HEK293 (cell line): ENCODE results near the gene CCDC87.

ENCODE experiments used
- BCL11B ChIP-seq: fragments of 450-650 bp; formaldehyde crosslinking; IDR thresholded peaks from 2 replicates; pipeline ENCODE4 v1.5.1; 2016; ENCODE audit warnings: low read depth, missing biosample characterization, missing genetic modification characterization
- EGR2 ChIP-seq: fragments of 450-650 bp; formaldehyde crosslinking; IDR thresholded peaks from 2 replicates; pipeline ENCODE4 v1.5.1; 2016; ENCODE audit warnings: low read depth, missing biosample characterization, missing genetic modification characterization
- GLI2 ChIP-seq: fragments of 450-650 bp; formaldehyde crosslinking; IDR thresholded peaks from 2 replicates; pipeline ENCODE4; 2017; ENCODE audit warnings: missing biosample characterization, missing genetic modification characterization, low read depth, borderline replicate concordance
- GLI4 ChIP-seq: fragments of 450-650 bp; formaldehyde crosslinking; IDR thresholded peaks from 2 replicates; pipeline ENCODE4 v1.5.1; 2016; ENCODE audit warnings: missing biosample characterization, missing genetic modification characterization
- IKZF3 ChIP-seq: fragments of 450-650 bp; IDR thresholded peaks from 2 replicates; pipeline ENCODE4 v1.5.0; 2018; ENCODE audit warnings: missing biosample characterization, mild to moderate bottlenecking, missing genetic modification characterization, moderate library complexity
- KLF1 ChIP-seq: fragments of 450-650 bp; formaldehyde crosslinking; IDR thresholded peaks from 2 replicates; pipeline ENCODE4 v1.5.1; 2016; ENCODE audit warnings: missing biosample characterization, missing genetic modification characterization
- SP2 ChIP-seq: fragments of 450-650 bp; formaldehyde crosslinking; IDR thresholded peaks from 2 replicates; pipeline ENCODE4 v1.5.1; 2016; ENCODE audit warnings: missing biosample characterization, missing genetic modification characterization
- TRIM28 ChIP-seq: IDR thresholded peaks from 2 replicates; pipeline ENCODE4 v1.6.1; 2011; ENCODE audit warnings: low read length, control low read depth, borderline replicate concordance
- ZBTB20 ChIP-seq: fragments of 450-650 bp; formaldehyde crosslinking; IDR thresholded peaks from 2 replicates; pipeline ENCODE4 v1.5.1; 2016; ENCODE audit warnings: missing biosample characterization, missing genetic modification characterization
- ZBTB21 ChIP-seq: fragments of 450-650 bp; formaldehyde crosslinking; IDR thresholded peaks from 2 replicates; pipeline ENCODE4 v1.5.1; 2017; ENCODE audit warnings: missing biosample characterization, missing genetic modification characterization
- ZBTB8A ChIP-seq: fragments of 450-650 bp; formaldehyde crosslinking; IDR thresholded peaks from 2 replicates; pipeline ENCODE4 v1.5.1; 2016; ENCODE audit warnings: missing biosample characterization, missing genetic modification characterization
- ZNF112 ChIP-seq: fragments of 450-650 bp; formaldehyde crosslinking; IDR thresholded peaks from 2 replicates; pipeline ENCODE4 v1.5.0; 2017; ENCODE audit warnings: missing biosample characterization, missing genetic modification characterization
- ZNF155 ChIP-seq: fragments of 450-650 bp; formaldehyde crosslinking; IDR thresholded peaks from 2 replicates; pipeline ENCODE4 v1.5.1; 2016; ENCODE audit warnings: missing biosample characterization, missing genetic modification characterization
- ZNF16 ChIP-seq: fragments of 450-650 bp; formaldehyde crosslinking; IDR thresholded peaks from 2 replicates; pipeline ENCODE4 v1.5.1; 2016; ENCODE audit warnings: low read depth, missing biosample characterization, missing genetic modification characterization
- ZNF23 ChIP-seq: fragments of 450-650 bp; formaldehyde crosslinking; IDR thresholded peaks from 2 replicates; pipeline ENCODE4 v1.5.1; 2016; ENCODE audit warnings: missing biosample characterization, missing genetic modification characterization, borderline replicate concordance
- ZNF239 ChIP-seq: fragments of 450-650 bp; formaldehyde crosslinking; IDR thresholded peaks from 2 replicates; pipeline ENCODE4 v1.5.1; 2016; ENCODE audit warnings: missing biosample characterization, missing genetic modification characterization
- ZNF324 ChIP-seq: fragments of 450-650 bp; formaldehyde crosslinking; IDR thresholded peaks from 2 replicates; pipeline ENCODE4 v1.5.1; 2016; ENCODE audit warnings: missing biosample characterization, missing genetic modification characterization
- ZNF37A ChIP-seq: fragments of 450-650 bp; IDR thresholded peaks from 2 replicates; pipeline ENCODE4 v1.5.1; 2018; ENCODE audit warnings: missing biosample characterization, missing genetic modification characterization
- ZNF433 ChIP-seq: fragments of 450-650 bp; formaldehyde crosslinking; IDR thresholded peaks from 2 replicates; pipeline ENCODE4 v1.5.1; 2016; ENCODE audit warnings: missing biosample characterization, missing genetic modification characterization, low read depth
- ZNF600 ChIP-seq: fragments of 450-650 bp; formaldehyde crosslinking; IDR thresholded peaks from 2 replicates; pipeline ENCODE4 v1.5.1; 2016; ENCODE audit warnings: missing biosample characterization, missing genetic modification characterization
- ZNF610 ChIP-seq: fragments of 450-650 bp; formaldehyde crosslinking; IDR thresholded peaks from 2 replicates; pipeline ENCODE4 v1.5.1; 2016; ENCODE audit warnings: missing biosample characterization, missing genetic modification characterization, borderline replicate concordance
- ZNF629 ChIP-seq: fragments of 450-650 bp; formaldehyde crosslinking; IDR thresholded peaks from 2 replicates; pipeline ENCODE4 v1.5.1; 2017; ENCODE audit warnings: missing biosample characterization, missing genetic modification characterization
- ZNF701 ChIP-seq: fragments of 450-650 bp; formaldehyde crosslinking; IDR thresholded peaks from 2 replicates; pipeline ENCODE4 v1.5.1; 2016; ENCODE audit warnings: missing biosample characterization, missing genetic modification characterization
- ZNF747 ChIP-seq: fragments of 450-650 bp; formaldehyde crosslinking; IDR thresholded peaks from 2 replicates; pipeline ENCODE4 v1.5.1; 2016; ENCODE audit warnings: missing biosample characterization, missing genetic modification characterization
- ZNF76 ChIP-seq: fragments of 450-650 bp; formaldehyde crosslinking; IDR thresholded peaks from 2 replicates; pipeline ENCODE4; 2016; ENCODE audit warnings: low read depth, missing biosample characterization, missing genetic modification characterization, borderline replicate concordance
- ZNF791 ChIP-seq: fragments of 450-650 bp; formaldehyde crosslinking; IDR thresholded peaks from 2 replicates; pipeline ENCODE4 v1.5.1; 2016; ENCODE audit warnings: missing biosample characterization, missing genetic modification characterization
- ZXDB ChIP-seq: fragments of 450-650 bp; formaldehyde crosslinking; IDR thresholded peaks from 2 replicates; pipeline ENCODE4 v1.5.1; 2016; ENCODE audit warnings: missing biosample characterization, missing genetic modification characterization
- TF ChIP-seq, protein P1 (sequence below): fragments of 450-650 bp; formaldehyde crosslinking; IDR thresholded peaks from 2 replicates; pipeline ENCODE4 v1.5.1; 2016; ENCODE audit warnings: missing biosample characterization, missing genetic modification characterization
- TF ChIP-seq, protein P2 (sequence below): fragments of 450-650 bp; formaldehyde crosslinking; IDR thresholded peaks from 2 replicates; pipeline ENCODE4 v1.5.1; 2016; ENCODE audit warnings: missing biosample characterization, missing genetic modification characterization
- TF ChIP-seq, protein P3 (sequence below): fragments of 450-650 bp; formaldehyde crosslinking; IDR thresholded peaks from 2 replicates; pipeline ENCODE4 v1.5.1; 2016; ENCODE audit warnings: missing biosample characterization, missing genetic modification characterization
- TF ChIP-seq, protein P4 (sequence below): fragments of 450-650 bp; formaldehyde crosslinking; optimal IDR thresholded peaks from 2 replicates; pipeline ENCODE3; 2016; ENCODE audit warnings: missing biosample characterization, mild to moderate bottlenecking, missing genetic modification characterization
- TF ChIP-seq, protein P5 (sequence below): fragments of 450-650 bp; formaldehyde crosslinking; IDR thresholded peaks from 2 replicates; pipeline ENCODE4 v1.5.1; 2016; ENCODE audit warnings: missing biosample characterization, missing genetic modification characterization
- TF ChIP-seq, protein P6 (sequence below): fragments of 450-650 bp; formaldehyde crosslinking; IDR thresholded peaks from 2 replicates; pipeline ENCODE4 v1.5.1; 2017; ENCODE audit warnings: missing biosample characterization, missing genetic modification characterization

CCDC87 gene

DNA sequence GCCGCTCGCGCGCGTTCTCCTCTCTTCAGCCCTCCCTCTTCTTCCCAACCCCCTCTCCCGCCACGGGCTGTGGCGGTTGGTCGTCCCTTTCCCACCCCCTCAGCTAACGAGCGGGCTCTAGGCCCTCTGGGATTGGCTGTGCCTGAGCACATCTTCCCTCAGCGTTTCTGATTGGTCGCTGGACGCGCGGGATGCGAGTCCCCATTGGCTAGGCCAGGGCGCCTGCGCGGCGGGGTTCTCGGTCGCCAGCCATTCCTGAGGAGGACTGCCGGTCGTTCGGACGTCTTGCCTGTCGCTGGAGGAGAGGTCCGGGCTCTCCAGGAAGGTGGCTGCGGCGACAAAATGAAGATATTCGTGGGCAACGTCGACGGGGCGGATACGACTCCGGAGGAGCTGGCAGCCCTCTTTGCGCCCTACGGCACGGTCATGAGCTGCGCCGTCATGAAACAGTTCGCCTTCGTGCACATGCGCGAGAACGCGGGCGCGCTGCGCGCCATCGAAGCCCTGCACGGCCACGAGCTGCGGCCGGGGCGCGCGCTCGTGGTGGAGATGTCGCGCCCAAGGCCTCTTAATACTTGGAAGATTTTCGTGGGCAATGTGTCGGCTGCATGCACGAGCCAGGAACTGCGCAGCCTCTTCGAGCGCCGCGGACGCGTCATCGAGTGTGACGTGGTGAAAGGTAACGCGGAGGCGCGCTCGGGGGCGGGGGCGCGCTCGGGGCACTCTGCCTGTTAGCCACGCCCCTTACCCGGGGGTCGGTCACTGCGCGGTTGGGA lies 23.7 kb upstream of the CCDC87 start, which contains the start of gene RBM14 (continued):
- TF ChIP-seq ZNF433 (no peak), IKZF3 (tag by site-specific recombination) (no peak; the same call in 1 of the 2 replicates), ZXDB (tag by site-specific recombination) (peak; percentile 44), ZNF791 (tag by site-specific recombination) (no peak), BCL11B (no peak), ZNF600 (tag by site-specific recombination) (peak; percentile 88), GLI2 (tag by site-specific recombination) (no peak), KLF1 (peak; percentile 22; the same call in 1 of the 2 replicates), ZBTB8A (peak; percentile 42; the same call in 1 of the 2 replicates), SP2 (tag by site-specific recombination) (peak; percentile 99), GLI4 (peak; percentile 33; the same call in 1 of the 2 replicates), ZNF701 (no peak), ZNF155 (tag by site-specific recombination) (no peak), ZBTB21 (peak; percentile 64; the same call in 1 of the 2 replicates), ZNF610 (tag by site-specific recombination) (no peak), ZNF629 (tag by site-specific recombination) (peak; percentile 85), ZNF747 (tag by site-specific recombination) (no peak), ZNF112 (no peak), ZNF239 (tag by site-specific recombination) (no peak), ZNF23 (tag by site-specific recombination) (no peak), TRIM28 (peak; percentile 42; the same call in 1 of the 2 replicates), ZBTB20 (tag by site-specific recombination) (no peak; the same call in 1 of the 2 replicates), ZNF37A (tag by site-specific recombination) (no peak), ZNF16 (tag by site-specific recombination) (no peak), ZNF76 (tag by site-specific recombination) (peak; percentile 55; the same call in 1 of the 2 replicates), EGR2 (tag by site-specific recombination) (peak; percentile 19; the same call in 1 of the 2 replicates), ZNF324 (tag by site-specific recombination) (no peak)
- TF ChIP-seq, protein P1, sequence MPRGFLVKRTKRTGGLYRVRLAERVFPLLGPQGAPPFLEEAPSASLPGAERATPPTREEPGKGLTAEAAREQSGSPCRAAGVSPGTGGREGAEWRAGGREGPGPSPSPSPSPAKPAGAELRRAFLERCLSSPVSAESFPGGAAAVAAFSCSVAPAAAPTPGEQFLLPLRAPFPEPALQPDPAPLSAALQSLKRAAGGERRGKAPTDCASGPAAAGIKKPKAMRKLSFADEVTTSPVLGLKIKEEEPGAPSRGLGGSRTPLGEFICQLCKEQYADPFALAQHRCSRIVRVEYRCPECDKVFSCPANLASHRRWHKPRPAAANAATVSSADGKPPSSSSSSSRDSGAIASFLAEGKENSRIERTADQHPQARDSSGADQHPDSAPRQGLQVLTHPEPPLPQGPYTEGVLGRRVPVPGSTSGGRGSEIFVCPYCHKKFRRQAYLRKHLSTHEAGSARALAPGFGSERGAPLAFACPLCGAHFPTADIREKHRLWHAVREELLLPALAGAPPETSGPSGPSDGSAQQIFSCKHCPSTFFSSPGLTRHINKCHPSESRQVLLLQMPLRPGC (tag by site-specific recombination) = no peak
- TF ChIP-seq, protein P2, sequence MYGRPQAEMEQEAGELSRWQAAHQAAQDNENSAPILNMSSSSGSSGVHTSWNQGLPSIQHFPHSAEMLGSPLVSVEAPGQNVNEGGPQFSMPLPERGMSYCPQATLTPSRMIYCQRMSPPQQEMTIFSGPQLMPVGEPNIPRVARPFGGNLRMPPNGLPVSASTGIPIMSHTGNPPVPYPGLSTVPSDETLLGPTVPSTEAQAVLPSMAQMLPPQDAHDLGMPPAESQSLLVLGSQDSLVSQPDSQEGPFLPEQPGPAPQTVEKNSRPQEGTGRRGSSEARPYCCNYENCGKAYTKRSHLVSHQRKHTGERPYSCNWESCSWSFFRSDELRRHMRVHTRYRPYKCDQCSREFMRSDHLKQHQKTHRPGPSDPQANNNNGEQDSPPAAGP (tag by site-specific recombination) = peak; percentile 21; the same call in 1 of the 2 replicates
- TF ChIP-seq, protein P3, sequence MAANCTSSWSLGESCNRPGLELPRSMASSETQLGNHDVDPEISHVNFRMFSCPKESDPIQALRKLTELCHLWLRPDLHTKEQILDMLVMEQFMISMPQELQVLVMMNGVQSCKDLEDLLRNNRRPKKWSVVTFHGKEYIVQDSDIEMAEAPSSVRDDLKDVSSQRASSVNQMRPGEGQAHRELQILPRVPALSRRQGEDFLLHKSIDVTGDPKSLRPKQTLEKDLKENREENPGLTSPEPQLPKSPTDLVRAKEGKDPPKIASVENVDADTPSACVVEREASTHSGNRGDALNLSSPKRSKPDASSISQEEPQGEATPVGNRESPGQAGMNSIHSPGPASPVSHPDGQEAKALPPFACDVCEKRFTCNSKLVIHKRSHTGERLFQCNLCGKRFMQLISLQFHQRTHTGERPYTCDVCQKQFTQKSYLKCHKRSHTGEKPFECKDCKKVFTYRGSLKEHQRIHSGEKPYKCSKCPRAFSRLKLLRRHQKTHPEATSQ = peak; percentile 65; the same call in 1 of the 2 replicates
- TF ChIP-seq, protein P4, sequence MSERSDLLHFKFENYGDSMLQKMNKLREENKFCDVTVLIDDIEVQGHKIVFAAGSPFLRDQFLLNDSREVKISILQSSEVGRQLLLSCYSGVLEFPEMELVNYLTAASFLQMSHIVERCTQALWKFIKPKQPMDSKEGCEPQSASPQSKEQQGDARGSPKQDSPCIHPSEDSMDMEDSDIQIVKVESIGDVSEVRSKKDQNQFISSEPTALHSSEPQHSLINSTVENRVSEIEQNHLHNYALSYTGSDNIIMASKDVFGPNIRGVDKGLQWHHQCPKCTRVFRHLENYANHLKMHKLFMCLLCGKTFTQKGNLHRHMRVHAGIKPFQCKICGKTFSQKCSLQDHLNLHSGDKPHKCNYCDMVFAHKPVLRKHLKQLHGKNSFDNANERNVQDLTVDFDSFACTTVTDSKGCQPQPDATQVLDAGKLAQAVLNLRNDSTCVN = peak; percentile 100
- TF ChIP-seq, protein P5, sequence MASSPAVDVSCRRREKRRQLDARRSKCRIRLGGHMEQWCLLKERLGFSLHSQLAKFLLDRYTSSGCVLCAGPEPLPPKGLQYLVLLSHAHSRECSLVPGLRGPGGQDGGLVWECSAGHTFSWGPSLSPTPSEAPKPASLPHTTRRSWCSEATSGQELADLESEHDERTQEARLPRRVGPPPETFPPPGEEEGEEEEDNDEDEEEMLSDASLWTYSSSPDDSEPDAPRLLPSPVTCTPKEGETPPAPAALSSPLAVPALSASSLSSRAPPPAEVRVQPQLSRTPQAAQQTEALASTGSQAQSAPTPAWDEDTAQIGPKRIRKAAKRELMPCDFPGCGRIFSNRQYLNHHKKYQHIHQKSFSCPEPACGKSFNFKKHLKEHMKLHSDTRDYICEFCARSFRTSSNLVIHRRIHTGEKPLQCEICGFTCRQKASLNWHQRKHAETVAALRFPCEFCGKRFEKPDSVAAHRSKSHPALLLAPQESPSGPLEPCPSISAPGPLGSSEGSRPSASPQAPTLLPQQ = no peak; the same call in 1 of the 2 replicates
- TF ChIP-seq, protein P6, sequence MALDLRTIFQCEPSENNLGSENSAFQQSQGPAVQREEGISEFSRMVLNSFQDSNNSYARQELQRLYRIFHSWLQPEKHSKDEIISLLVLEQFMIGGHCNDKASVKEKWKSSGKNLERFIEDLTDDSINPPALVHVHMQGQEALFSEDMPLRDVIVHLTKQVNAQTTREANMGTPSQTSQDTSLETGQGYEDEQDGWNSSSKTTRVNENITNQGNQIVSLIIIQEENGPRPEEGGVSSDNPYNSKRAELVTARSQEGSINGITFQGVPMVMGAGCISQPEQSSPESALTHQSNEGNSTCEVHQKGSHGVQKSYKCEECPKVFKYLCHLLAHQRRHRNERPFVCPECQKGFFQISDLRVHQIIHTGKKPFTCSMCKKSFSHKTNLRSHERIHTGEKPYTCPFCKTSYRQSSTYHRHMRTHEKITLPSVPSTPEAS (tag by site-specific recombination) = no peak
